ENCODE data around the gene TGFBR2.
"Not testable (repeated sequence)": the region's sequence is repeated elsewhere in the genome, so short reads cannot be mapped to it uniquely, and the experiment has no call there.

Gene TGFBR2

GRCh38 chr3:30664884-30665283 is 58.5 kb downstream of the TGFBR2 start:
- Histone ChIP-seq H3K4me3 (ENCODE audit: low read length) (no peak overlapping the region), H3K36me3 (ENCODE audit: control insufficient read depth, insufficient read depth, low read length, severe bottlenecking) (peaks cover 74% of the 10 kb centered on the region), H3K27me3 (replicated peaks; ENCODE audit: control insufficient read depth, insufficient read depth, low read length) (no peaks in the 10 kb centered on the region), H3K4me1 (ENCODE audit: control insufficient read depth, insufficient read depth, low read length) (peaks cover 34% of the 10 kb centered on the region), H3K9me3 (ENCODE audit: control insufficient read depth, low read length) (no peaks in the 10 kb centered on the region), H3K9ac (ENCODE audit: low read length) (no peak overlapping the region)
- no peak for DNase-seq (ENCODE audit: low read depth)

- H3K27me3 ChIP-seq (replicated peaks; ENCODE audit: control insufficient read depth, insufficient read depth, low read length), result no peaks in the 10 kb centered on the region
- peaks cover 76% of the 10 kb centered on the region for H3K36me3 ChIP-seq (ENCODE audit: control insufficient read depth, insufficient read depth, low read length, severe bottlenecking)
- H3K9ac ChIP-seq (ENCODE audit: low read length), result no peak overlapping the region
- peaks cover 27% of the 10 kb centered on the region for H3K4me1 ChIP-seq (ENCODE audit: control insufficient read depth, insufficient read depth, low read length)
- no peak for DNase-seq (ENCODE audit: low read depth)
- no peak overlapping the region for H3K4me3 ChIP-seq (ENCODE audit: low read length)
- no peaks in the 10 kb centered on the region for H3K9me3 ChIP-seq (ENCODE audit: control insufficient read depth, low read length)
These were observed 59.1 kb downstream of the TGFBR2 start for GRCh38 chr3:30665539-30665938.

- Histone ChIP-seq H3K27me3 (replicated peaks; ENCODE audit: control insufficient read depth, insufficient read depth, low read length) (no peaks in the 10 kb centered on the region), H3K36me3 (ENCODE audit: control insufficient read depth, insufficient read depth, low read length, severe bottlenecking) (peaks cover 76% of the 10 kb centered on the region), H3K9ac (ENCODE audit: low read length) (no peak overlapping the region), H3K4me3 (ENCODE audit: low read length) (no peak overlapping the region), H3K9me3 (ENCODE audit: control insufficient read depth, low read length) (no peaks in the 10 kb centered on the region), H3K4me1 (ENCODE audit: control insufficient read depth, insufficient read depth, low read length) (peaks cover 17% of the 10 kb centered on the region)
- no peak for DNase-seq (ENCODE audit: low read depth)
These were observed 60.3 kb downstream of the TGFBR2 start for GRCh38 chr3:30666572-30667279.

- H3K9me3 ChIP-seq (ENCODE audit: control insufficient read depth, low read length), result no peaks in the 10 kb centered on the region
- no peak overlapping the region for H3K9ac ChIP-seq (ENCODE audit: low read length)
- H3K4me3 ChIP-seq (ENCODE audit: low read length), result no peak overlapping the region
- DNase-seq (ENCODE audit: low read depth), result no peak
- no peaks in the 10 kb centered on the region for H3K27me3 ChIP-seq (replicated peaks; ENCODE audit: control insufficient read depth, insufficient read depth, low read length)
- H3K4me1 ChIP-seq (ENCODE audit: control insufficient read depth, insufficient read depth, low read length), result peaks cover 14% of the 10 kb centered on the region
- H3K36me3 ChIP-seq (ENCODE audit: control insufficient read depth, insufficient read depth, low read length, severe bottlenecking), result peaks cover 76% of the 10 kb centered on the region
These were observed 60.9 kb downstream of the TGFBR2 start for GRCh38 chr3:30667280-30667651.

DNA sequence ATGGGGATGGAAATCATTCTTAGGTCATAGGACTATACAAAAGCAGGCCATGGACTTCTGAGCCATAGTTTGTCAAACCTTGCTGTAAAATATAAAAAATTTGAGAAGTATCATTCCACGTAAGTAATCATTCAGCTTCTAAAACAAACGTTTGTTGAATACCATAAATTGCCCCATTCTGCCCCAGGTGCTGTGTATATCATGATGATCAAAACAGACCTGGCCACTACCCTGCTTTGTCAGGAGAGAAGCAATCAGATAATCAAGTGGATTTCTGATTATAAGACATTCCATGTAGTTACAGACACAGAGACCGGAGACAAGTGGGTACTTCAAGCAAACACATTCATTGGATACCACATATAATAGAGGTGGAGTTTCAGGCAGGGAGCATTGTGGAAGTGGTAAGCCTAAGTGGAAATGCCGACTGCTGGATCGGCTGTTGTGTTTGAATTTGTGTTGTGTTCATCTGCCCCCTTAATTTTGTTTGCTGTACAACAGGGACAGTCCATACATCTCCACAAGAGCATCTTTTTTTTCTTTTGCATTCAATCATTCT is 61.7 kb downstream of the TGFBR2 start:
- Histone ChIP-seq H3K4me1 (ENCODE audit: control insufficient read depth, insufficient read depth, low read length) (peaks cover 13% of the 10 kb centered on the region), H3K9ac (ENCODE audit: low read length) (no peak overlapping the region), H3K27me3 (replicated peaks; ENCODE audit: control insufficient read depth, insufficient read depth, low read length) (no peaks in the 10 kb centered on the region), H3K4me3 (ENCODE audit: low read length) (no peak overlapping the region), H3K9me3 (ENCODE audit: control insufficient read depth, low read length) (no peaks in the 10 kb centered on the region), H3K36me3 (ENCODE audit: control insufficient read depth, insufficient read depth, low read length, severe bottlenecking) (peaks cover 76% of the 10 kb centered on the region)
- DNase-seq (ENCODE audit: low read depth), result no peak

DNA sequence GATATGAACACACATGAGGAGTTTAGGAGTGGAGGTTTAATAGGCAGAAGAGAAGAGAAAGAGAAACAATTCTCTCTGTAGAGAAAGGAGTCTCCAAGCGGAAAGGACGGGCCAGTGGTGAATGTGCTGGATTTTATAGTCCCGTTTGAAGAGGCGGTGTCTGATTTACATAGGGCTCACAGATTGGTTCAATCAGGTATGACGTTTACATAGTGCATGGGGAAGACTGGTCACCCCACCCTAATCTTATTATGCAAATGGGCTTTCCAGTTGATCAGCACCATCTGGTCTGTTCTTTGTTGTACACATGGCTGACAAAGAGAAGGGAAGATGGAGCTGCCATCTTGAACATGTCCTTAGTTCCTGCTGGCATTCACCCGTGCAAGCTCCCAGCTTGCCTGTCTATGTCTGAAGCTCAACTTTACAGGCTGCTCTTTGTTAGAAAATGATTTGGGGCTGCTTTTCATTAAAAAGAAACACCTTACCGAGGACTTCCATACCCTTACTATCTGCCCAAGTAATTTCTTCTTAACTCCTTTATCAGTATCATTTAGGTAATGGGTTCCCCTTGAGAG is 63.0 kb downstream of the TGFBR2 start:
- Histone ChIP-seq H3K36me3 (ENCODE audit: control insufficient read depth, insufficient read depth, low read length, severe bottlenecking) (peaks cover 85% of the 10 kb centered on the region), H3K4me1 (ENCODE audit: control insufficient read depth, insufficient read depth, low read length) (peaks cover 25% of the 10 kb centered on the region)
- H3K9ac ChIP-seq (ENCODE audit: low read length); H3K9me3 ChIP-seq (ENCODE audit: control insufficient read depth, low read length); H3K27me3 ChIP-seq (replicated peaks; ENCODE audit: control insufficient read depth, insufficient read depth, low read length); DNase-seq (ENCODE audit: low read depth); H3K4me3 ChIP-seq (ENCODE audit: low read length): not testable (repeated sequence)

GRCh38 chr3:30670292-30670691 is 63.9 kb downstream of the TGFBR2 start:
- Histone ChIP-seq H3K9ac (ENCODE audit: low read length) (no peak overlapping the region), H3K36me3 (ENCODE audit: control insufficient read depth, insufficient read depth, low read length, severe bottlenecking) (peaks cover 86% of the 10 kb centered on the region), H3K4me3 (ENCODE audit: low read length) (no peak overlapping the region), H3K27me3 (replicated peaks; ENCODE audit: control insufficient read depth, insufficient read depth, low read length) (no peaks in the 10 kb centered on the region), H3K9me3 (ENCODE audit: control insufficient read depth, low read length) (no peaks in the 10 kb centered on the region), H3K4me1 (ENCODE audit: control insufficient read depth, insufficient read depth, low read length) (peaks cover 25% of the 10 kb centered on the region)
- no peak for DNase-seq (ENCODE audit: low read depth)

- no peak overlapping the region for H3K4me3 ChIP-seq (ENCODE audit: low read length)
- DNase-seq (ENCODE audit: low read depth), result no peak
- H3K4me1 ChIP-seq (ENCODE audit: control insufficient read depth, insufficient read depth, low read length), result peaks cover 25% of the 10 kb centered on the region
- H3K9ac ChIP-seq (ENCODE audit: low read length), result no peak overlapping the region
- H3K9me3 ChIP-seq (ENCODE audit: control insufficient read depth, low read length), result no peaks in the 10 kb centered on the region
- no peaks in the 10 kb centered on the region for H3K27me3 ChIP-seq (replicated peaks; ENCODE audit: control insufficient read depth, insufficient read depth, low read length)
- H3K36me3 ChIP-seq (ENCODE audit: control insufficient read depth, insufficient read depth, low read length, severe bottlenecking), result peaks cover 98% of the 10 kb centered on the region
These were observed 65.3 kb downstream of the TGFBR2 start for GRCh38 chr3:30671527-30672286.

DNA sequence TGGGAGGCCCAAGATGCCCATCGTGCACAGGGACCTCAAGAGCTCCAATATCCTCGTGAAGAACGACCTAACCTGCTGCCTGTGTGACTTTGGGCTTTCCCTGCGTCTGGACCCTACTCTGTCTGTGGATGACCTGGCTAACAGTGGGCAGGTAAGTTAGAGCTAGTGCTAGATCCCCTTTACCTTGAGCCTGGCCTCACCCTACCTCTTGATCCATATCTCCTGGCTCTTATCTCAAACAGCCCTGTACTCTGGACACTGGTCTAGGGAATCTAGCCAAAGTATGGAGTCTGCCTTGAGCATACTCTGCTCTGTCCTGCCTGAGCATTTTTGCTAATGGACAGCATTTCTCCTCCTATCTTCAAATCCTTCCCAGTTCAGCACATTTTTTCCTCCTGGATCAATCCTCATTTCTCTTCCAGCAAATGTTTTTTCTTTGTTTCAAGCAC is 65.9 kb downstream of the TGFBR2 start:
- DNase-seq (ENCODE audit: low read depth), result no peak
- H3K9ac ChIP-seq (ENCODE audit: low read length), result no peak overlapping the region
- no peaks in the 10 kb centered on the region for H3K9me3 ChIP-seq (ENCODE audit: control insufficient read depth, low read length)
- H3K4me1 ChIP-seq (ENCODE audit: control insufficient read depth, insufficient read depth, low read length), result peaks cover 22% of the 10 kb centered on the region
- H3K4me3 ChIP-seq (ENCODE audit: low read length), result no peak overlapping the region
- peaks cover 98% of the 10 kb centered on the region for H3K36me3 ChIP-seq (ENCODE audit: control insufficient read depth, insufficient read depth, low read length, severe bottlenecking)
- no peaks in the 10 kb centered on the region for H3K27me3 ChIP-seq (replicated peaks; ENCODE audit: control insufficient read depth, insufficient read depth, low read length)

- Histone ChIP-seq H3K9ac (ENCODE audit: low read length) (peak overlapping the region; percentile 9), H3K4me3 (ENCODE audit: low read length) (no peak overlapping the region), H3K9me3 (ENCODE audit: control insufficient read depth, low read length) (no peaks in the 10 kb centered on the region), H3K4me1 (ENCODE audit: control insufficient read depth, insufficient read depth, low read length) (peaks cover 21% of the 10 kb centered on the region), H3K27me3 (replicated peaks; ENCODE audit: control insufficient read depth, insufficient read depth, low read length) (no peaks in the 10 kb centered on the region), H3K36me3 (ENCODE audit: control insufficient read depth, insufficient read depth, low read length, severe bottlenecking) (peaks cover 98% of the 10 kb centered on the region)
- no peak for DNase-seq (ENCODE audit: low read depth)
These were observed 66.6 kb downstream of the TGFBR2 start for GRCh38 chr3:30672959-30673358.

Data from adipocyte (in vitro differentiated cells).